Panc1 (cell line): Measurements from ENCODE around the gene MBNL2.

Source experiments
- CTCF ChIP-seq: fragments of 450-650 bp; IDR thresholded peaks from 2 replicates; pipeline ENCODE4 v1.5.1; 2017; ENCODE audit warnings: mild to moderate bottlenecking
- POLR2AphosphoS5 ChIP-seq: IDR thresholded peaks from 2 replicates; pipeline ENCODE4 v1.6.1; 2012; ENCODE audit warnings: mild to moderate bottlenecking, low read depth, low read length, moderate library complexity
- SIN3A ChIP-seq: IDR thresholded peaks from 2 replicates; pipeline ENCODE4 v1.6.1; 2012; ENCODE audit warnings: low read depth, mild to moderate bottlenecking, low read length, moderate library complexity, borderline replicate concordance; ENCODE audit not compliant: insufficient read depth
- TCF7L2 ChIP-seq: IDR thresholded peaks from 2 replicates; pipeline ENCODE4 v1.6.1; 2011; ENCODE audit warnings: mild to moderate bottlenecking, low read depth, low read length, inconsistent platforms
- TF ChIP-seq, protein P1 (sequence below), 2 experiments: IDR thresholded peaks; 2 replicates each; pipeline ENCODE4 v1.6.1; 2011 to 2012; ENCODE audit warnings: low read depth in 2 of 2, control low read depth in 1 of 2, low read length in 1 of 2, mild to moderate bottlenecking in 1 of 2, moderate library complexity in 1 of 2; ENCODE audit not compliant: insufficient read depth in 1 of 2

- TF ChIP-seq CTCF (no peak), TCF7L2 (no peak), POLR2AphosphoS5 (no peak), SIN3A (no peak)
- TF ChIP-seq, protein P1, sequence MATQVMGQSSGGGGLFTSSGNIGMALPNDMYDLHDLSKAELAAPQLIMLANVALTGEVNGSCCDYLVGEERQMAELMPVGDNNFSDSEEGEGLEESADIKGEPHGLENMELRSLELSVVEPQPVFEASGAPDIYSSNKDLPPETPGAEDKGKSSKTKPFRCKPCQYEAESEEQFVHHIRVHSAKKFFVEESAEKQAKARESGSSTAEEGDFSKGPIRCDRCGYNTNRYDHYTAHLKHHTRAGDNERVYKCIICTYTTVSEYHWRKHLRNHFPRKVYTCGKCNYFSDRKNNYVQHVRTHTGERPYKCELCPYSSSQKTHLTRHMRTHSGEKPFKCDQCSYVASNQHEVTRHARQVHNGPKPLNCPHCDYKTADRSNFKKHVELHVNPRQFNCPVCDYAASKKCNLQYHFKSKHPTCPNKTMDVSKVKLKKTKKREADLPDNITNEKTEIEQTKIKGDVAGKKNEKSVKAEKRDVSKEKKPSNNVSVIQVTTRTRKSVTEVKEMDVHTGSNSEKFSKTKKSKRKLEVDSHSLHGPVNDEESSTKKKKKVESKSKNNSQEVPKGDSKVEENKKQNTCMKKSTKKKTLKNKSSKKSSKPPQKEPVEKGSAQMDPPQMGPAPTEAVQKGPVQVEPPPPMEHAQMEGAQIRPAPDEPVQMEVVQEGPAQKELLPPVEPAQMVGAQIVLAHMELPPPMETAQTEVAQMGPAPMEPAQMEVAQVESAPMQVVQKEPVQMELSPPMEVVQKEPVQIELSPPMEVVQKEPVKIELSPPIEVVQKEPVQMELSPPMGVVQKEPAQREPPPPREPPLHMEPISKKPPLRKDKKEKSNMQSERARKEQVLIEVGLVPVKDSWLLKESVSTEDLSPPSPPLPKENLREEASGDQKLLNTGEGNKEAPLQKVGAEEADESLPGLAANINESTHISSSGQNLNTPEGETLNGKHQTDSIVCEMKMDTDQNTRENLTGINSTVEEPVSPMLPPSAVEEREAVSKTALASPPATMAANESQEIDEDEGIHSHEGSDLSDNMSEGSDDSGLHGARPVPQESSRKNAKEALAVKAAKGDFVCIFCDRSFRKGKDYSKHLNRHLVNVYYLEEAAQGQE (IDR thresholded peaks at IDR 0.05; ENCODE audit: insufficient read depth in 1 of 2, low read depth in 2 of 2, low read length in 1 of 2), result no peak
Measured at GRCh38 chr13:97347255-97347932, 125.3 kb downstream of the MBNL2 start.
